A549 (cell line): ENCODE results near the gene ZNHIT2. TPM values are rescaled to one million over a fixed set of nuclear protein-coding genes. Genes with fewer than 3 reads are reported as not detected.

Experiments used
- ATAC-seq, 2 experiments: fragments of 200-7000 bp in 1 of 2; fragments of >200 bp in 1 of 2; cut with Nextera tagmentation in 1 of 2; cut with Tn5 transposase in 1 of 2; 3 replicates each; pipeline versions ENCODE4 v1.8.0 to v1.9.1; 2018 to 2020; ENCODE audit warnings: mild to moderate bottlenecking in 1 of 2, moderate library complexity in 1 of 2
- CTCF ChIA-PET: fragments of 300-600 bp; sonication (Branson Sonifier 250); formaldehyde crosslinking; extraction: SDS; loops from one replicate; lab custom pipeline; 2021; ENCODE audit warnings: antibody characterized with exemption, inconsistent platforms; lab: Yijun Ruan, JAX
- POLR2A ChIA-PET: fragments of 350-600 bp; formaldehyde crosslinking; extraction: SDS; loops from one replicate; lab custom pipeline; 2021; ENCODE audit warnings: antibody characterized with exemption, inconsistent platforms; lab: Yijun Ruan, JAX
- DNase-seq, 2 experiments: peaks; one replicate each; pipeline versions ENCODE4 v3.0.0 to v3.0.0-alpha.2; 2011 to 2016; ENCODE audit warnings: low read depth in 1 of 2, low spot score in 1 of 2
- FAIRE-seq: peaks from 2 replicates; lab custom pipeline; 2011; peaks lifted over from hg19 to GRCh38; lab: Jason Lieb, UNC
- H3K27ac ChIP-seq, 2 experiments: fragments of >200 bp; sonication (Bioruptor Twin); formaldehyde crosslinking; 3 replicates each; pipeline ENCODE4 v1.5.1; 2016 to 2017
- H3K4me1 ChIP-seq: fragments of >200 bp; sonication (Bioruptor Twin); formaldehyde crosslinking; 3 replicates; pipeline ENCODE4 v1.6.1; 2016
- H3K4me2 ChIP-seq: fragments of >200 bp; sonication (Bioruptor Twin); formaldehyde crosslinking; 3 replicates; pipeline ENCODE4 v1.6.1; 2016
- H3K4me3 ChIP-seq: fragments of >200 bp; sonication (Bioruptor Twin); formaldehyde crosslinking; 3 replicates; pipeline ENCODE4 v1.5.1; 2016
- H3K9me3 ChIP-seq: fragments of >200 bp; sonication (Bioruptor Twin); formaldehyde crosslinking; 3 replicates; pipeline ENCODE4 v1.6.1; 2016
- BHLHE40 ChIP-seq: IDR thresholded peaks from 2 replicates; pipeline ENCODE4 v1.6.1; 2012; ENCODE audit warnings: low read depth, low read length, inconsistent platforms
- CBX8 ChIP-seq: fragments of 200-600 bp; sonication (generic); IDR thresholded peaks from 2 replicates; pipeline ENCODE4 v1.6.1; 2016
- CEBPB ChIP-seq, 2 experiments: fragments of >200 bp in 1 of 2; sonication (Bioruptor Twin) in 1 of 2; formaldehyde crosslinking in 1 of 2; IDR thresholded peaks; 2 replicates each; pipeline ENCODE4 v1.6.1; 2012 to 2016
- FOSB ChIP-seq: fragments of 250-450 bp; sonication (Bioruptor Pico); IDR thresholded peaks from 2 replicates; pipeline ENCODE4 v1.5.0; 2020; ENCODE audit warnings: mild to moderate bottlenecking, moderate library complexity
- GATA3 ChIP-seq: IDR thresholded peaks from 2 replicates; pipeline ENCODE4 v1.6.1; 2012; ENCODE audit warnings: borderline replicate concordance
- HEYL ChIP-seq: fragments of 250-450 bp; sonication (Bioruptor Pico); IDR thresholded peaks from 2 replicates; pipeline ENCODE4 v1.8.0; 2021; ENCODE audit warnings: mild to moderate bottlenecking, moderate library complexity
- HOXB13 ChIP-seq: fragments of 250-450 bp; sonication (Bioruptor Pico); IDR thresholded peaks from 2 replicates; pipeline ENCODE4 v1.5.0; 2020; ENCODE audit warnings: low read depth, mild to moderate bottlenecking, moderate library complexity
- HOXB5 ChIP-seq: fragments of 250-450 bp; sonication (Bioruptor Pico); IDR thresholded peaks from 2 replicates; pipeline ENCODE4 v1.5.0; 2020; ENCODE audit warnings: mild to moderate bottlenecking, moderate library complexity
- JUN ChIP-seq, 2 experiments: fragments of >200 bp; sonication (Bioruptor Twin); formaldehyde crosslinking; IDR thresholded peaks; 2 replicates in 1 of 2; 3 replicates in 1 of 2; pipeline ENCODE4 v1.6.1; 2016 to 2017
- RAD21 ChIP-seq, 2 experiments: fragments of >200 bp in 1 of 2; sonication (Bioruptor Twin) in 1 of 2; formaldehyde crosslinking in 1 of 2; IDR thresholded peaks in 1 of 2; conservative IDR thresholded peaks in 1 of 2; 2 replicates in 1 of 2; 3 replicates in 1 of 2; pipeline ENCODE4 v1.6.1; 2012 to 2018; ENCODE audit warnings: inconsistent platforms in 1 of 2
- RFX5 ChIP-seq: fragments of 450-650 bp; IDR thresholded peaks from 2 replicates; pipeline ENCODE4 v1.7.1; 2014; ENCODE audit warnings: antibody characterized with exemption, mild to moderate bottlenecking, moderate library complexity
- RNF2 ChIP-seq: fragments of 200-600 bp; sonication (generic); IDR thresholded peaks from 2 replicates; pipeline ENCODE4 v1.6.1; 2016; ENCODE audit warnings: low read depth, mild to moderate bottlenecking, antibody characterized with exemption, moderate library complexity, borderline replicate concordance
- SMC3 ChIP-seq: fragments of >200 bp; sonication (Bioruptor Twin); formaldehyde crosslinking; IDR thresholded peaks from 3 replicates; pipeline ENCODE4 v1.6.1; 2018; ENCODE audit warnings: inconsistent platforms
- TFCP2L1 ChIP-seq: fragments of 250-450 bp; sonication (Bioruptor Pico); IDR thresholded peaks from 2 replicates; pipeline ENCODE4 v1.5.0; 2021; ENCODE audit warnings: mild to moderate bottlenecking
- TP53 ChIP-seq: fragments of 250-450 bp; sonication (Bioruptor Pico); IDR thresholded peaks from 2 replicates; pipeline ENCODE4 v1.5.0; 2021; ENCODE audit warnings: mild to moderate bottlenecking, moderate library complexity
- WGBS: methylation state at CpG from one replicate; pipeline ENCODE4 v1.1.6; 2017; ENCODE audit errors: missing lambda C conversion rate; 5-methylcytosine and 5-hydroxymethylcytosine counted together
- polyA plus RNA-seq, 4 experiments: library from polyadenylated mRNA; depleted of rRNA in 3 of 4; stranded (reverse); fragments of >200 nt; fragmentation: RNase III in 1 of 4; extraction: RNeasy Plus Mini Kit Qiagen cat#74134 plus additional on column Dnase treatment in 1 of 4; gene quantifications; 2 replicates in 3 of 4; 3 replicates in 1 of 4; pipeline ENCODE4 v1.2.3, GENCODE V29; 2011 to 2017
- TF ChIP-seq, protein P1 (sequence below): fragments of 150-350 bp; IDR thresholded peaks from 2 replicates; pipeline ENCODE4 v1.6.1; 2014; ENCODE audit warnings: low read depth, mild to moderate bottlenecking, low read length
- TF ChIP-seq, protein P2 (sequence below): fragments of 450-650 bp; IDR thresholded peaks from 2 replicates; pipeline ENCODE4 v1.6.1; 2014; ENCODE audit warnings: antibody characterized with exemption
- TF ChIP-seq, protein P3 (sequence below): fragments of >200 bp; sonication (Bioruptor Twin); formaldehyde crosslinking; IDR thresholded peaks from 3 replicates; pipeline ENCODE4 v1.5.1; 2016
- TF ChIP-seq, protein P4 (sequence below): fragments of >200 bp; sonication (Bioruptor Twin); formaldehyde crosslinking; IDR thresholded peaks from 3 replicates; pipeline ENCODE4 v1.6.1; 2016

ZNHIT2 gene
- polyA plus RNA-seq, 2 of the 4 experiments (the other 2 are of a cell fraction), result 5.5 to 13.5 TPM

DNA sequence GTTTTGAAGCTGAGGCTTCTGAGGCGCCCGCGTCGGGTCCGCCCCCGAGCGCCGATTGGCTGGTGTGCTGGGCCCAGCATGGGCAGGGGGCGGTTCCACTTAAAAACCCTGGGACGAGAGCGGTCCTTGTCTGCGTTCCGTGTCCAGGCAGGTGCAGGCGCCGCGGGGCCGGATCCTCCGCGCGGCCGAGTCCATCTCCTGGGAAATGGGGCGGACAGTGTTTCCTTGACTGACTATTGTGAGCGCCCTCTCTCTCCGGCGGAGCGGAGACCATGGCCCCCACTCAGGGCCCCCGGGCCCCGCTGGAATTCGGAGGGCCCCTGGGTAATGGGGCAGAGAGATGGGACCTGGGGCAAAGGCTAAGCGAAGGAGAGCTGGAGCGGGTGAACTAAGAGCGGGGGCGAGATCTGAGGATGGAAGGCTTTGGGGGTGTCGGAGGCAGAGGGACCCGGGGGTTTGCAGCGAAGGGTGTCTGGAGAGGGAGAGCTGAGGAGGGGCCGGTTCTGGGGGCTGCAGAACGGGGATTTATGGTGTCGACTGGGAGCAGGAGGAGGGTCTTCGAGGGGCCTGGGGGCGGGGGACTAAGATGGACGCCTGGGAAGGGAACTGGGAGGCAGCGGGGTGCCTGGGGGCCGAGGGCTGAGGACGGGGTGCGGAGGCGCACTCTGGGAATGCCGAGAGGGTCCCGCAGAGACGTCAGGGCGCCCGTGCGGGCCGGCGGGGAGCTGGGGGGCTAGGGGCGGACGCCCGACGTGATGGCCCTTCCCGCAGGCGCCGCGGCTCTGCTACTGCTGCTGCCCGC lies 5.6 kb downstream of the ZNHIT2 start, which contains the start of gene TM7SF2 (continued):
- TF ChIP-seq, protein P1, sequence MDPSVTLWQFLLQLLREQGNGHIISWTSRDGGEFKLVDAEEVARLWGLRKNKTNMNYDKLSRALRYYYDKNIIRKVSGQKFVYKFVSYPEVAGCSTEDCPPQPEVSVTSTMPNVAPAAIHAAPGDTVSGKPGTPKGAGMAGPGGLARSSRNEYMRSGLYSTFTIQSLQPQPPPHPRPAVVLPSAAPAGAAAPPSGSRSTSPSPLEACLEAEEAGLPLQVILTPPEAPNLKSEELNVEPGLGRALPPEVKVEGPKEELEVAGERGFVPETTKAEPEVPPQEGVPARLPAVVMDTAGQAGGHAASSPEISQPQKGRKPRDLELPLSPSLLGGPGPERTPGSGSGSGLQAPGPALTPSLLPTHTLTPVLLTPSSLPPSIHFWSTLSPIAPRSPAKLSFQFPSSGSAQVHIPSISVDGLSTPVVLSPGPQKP, result no peak
- TF ChIP-seq HEYL (CRISPR knock-in tag) (no peak), CEBPB (IDR thresholded peaks at IDR 0.05) (no peak), RFX5 (no peak), TFCP2L1 (CRISPR knock-in tag) (peak; percentile 19; the same call in 1 of the 2 replicates), CBX8 (no peak)
- TF ChIP-seq, protein P2, sequence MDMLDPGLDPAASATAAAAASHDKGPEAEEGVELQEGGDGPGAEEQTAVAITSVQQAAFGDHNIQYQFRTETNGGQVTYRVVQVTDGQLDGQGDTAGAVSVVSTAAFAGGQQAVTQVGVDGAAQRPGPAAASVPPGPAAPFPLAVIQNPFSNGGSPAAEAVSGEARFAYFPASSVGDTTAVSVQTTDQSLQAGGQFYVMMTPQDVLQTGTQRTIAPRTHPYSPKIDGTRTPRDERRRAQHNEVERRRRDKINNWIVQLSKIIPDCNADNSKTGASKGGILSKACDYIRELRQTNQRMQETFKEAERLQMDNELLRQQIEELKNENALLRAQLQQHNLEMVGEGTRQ, result no peak

DNA sequence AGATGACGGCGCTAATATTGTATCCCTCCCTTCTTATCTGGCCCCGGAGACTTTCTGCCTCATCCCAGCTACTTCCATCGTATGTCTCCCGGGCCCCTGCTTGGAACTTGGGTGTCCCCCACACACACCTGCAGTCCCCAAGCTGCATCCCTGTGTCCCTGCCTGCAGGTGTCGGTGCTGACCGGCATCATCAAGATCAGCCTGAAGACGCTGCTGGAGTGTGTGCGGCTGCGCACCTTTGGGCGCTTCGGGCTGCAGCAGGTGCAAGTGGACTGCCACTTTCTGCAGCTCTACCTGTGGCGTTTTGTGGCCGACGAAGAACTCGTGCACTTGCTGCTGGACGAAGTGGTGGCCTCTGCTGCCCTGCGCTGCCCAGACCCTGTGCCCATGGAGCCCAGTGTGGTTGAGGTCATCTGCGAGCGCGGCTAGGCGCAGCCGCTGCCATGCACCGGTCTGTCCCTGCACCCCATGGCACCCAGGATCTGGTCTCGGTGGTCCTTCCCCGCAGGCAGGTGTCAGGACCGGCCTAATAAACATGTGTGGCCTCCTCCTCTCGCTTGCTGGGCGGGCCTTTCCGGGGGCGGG lies 6.2 kb downstream of the ZNHIT2 start:
- ATAC-seq (no peak; a peak in 1 of 6 replicates), FAIRE-seq (no peak), DNase-seq (no peak)
- WGBS, result 63% methylated on average over 28 of the region's 31 CpGs
- Histone ChIP-seq H3K4me2 (peak overlapping the region; percentile 100; the same call in 2 of the 3 replicates), H3K4me1 (peaks cover 26% of the 10 kb centered on the region; the same call in 2 of the 3 replicates), H3K4me3 (no peak overlapping the region; the same call in 2 of the 3 replicates), H3K27ac (no peak overlapping the region), H3K9me3 (no peaks in the 10 kb centered on the region)
- TF ChIP-seq TP53 (CRISPR knock-in tag) (no peak), HEYL (CRISPR knock-in tag) (no peak), HOXB13 (no peak), HOXB5 (CRISPR knock-in tag) (no peak)
- ChIA-PET CTCF (interaction anchor here (0.6 to 6.6 kb wide), 38 partner anchors 8 to 398 kb away, joined by 3 to 153 read pairs (median 6); partner anchors contain the start of genes ARL2, CDCA5, FAU and MRPL49), POLR2A (interaction anchor here (0.6 to 3.4 kb wide), 14 partner anchors 8 to 267 kb away, joined by 3 to 24 read pairs (median 3); partner anchors contain the start of genes ARL2, CDC42BPG, DPF2 and FAU)

DNA sequence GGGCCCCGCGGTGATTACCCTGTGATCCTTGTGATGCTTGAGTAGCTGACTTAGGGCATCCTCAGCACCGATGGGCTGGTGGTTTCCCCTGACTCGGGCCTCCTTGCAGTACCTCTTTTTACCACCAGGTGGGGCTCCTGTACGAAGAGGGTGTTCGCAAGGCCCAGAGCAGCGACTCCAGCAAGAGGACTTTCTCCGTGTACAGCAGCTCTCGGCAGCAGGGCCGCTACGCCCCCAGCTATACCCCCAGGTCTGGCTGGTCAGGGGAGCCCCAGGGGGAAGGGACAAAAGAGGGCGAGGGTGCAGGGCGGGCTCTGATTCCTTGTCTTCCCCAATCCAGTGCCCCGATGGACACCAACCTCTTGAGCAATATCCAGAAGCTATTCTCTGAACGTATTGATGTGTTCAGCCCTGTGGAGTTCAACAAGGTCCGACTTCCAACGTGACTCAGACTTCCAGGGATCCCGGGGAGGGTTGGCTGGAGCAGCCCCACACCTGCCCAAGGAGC lies 7.1 kb downstream of the ZNHIT2 start:
- H3K27ac ChIP-seq, result peak overlapping the region in 1 of 2 experiments; percentile 69; a peak in 3 of 6 replicates
- no peak for FAIRE-seq
- POLR2A ChIA-PET, result interaction anchor here (1.2 to 3.4 kb wide), 4 partner anchors 9 to 25 kb away, joined by 4 to 24 read pairs (median 10); partner anchors contain the start of genes FAU, MRPL49 and SYVN1
- TF ChIP-seq RAD21 (conservative IDR thresholded peaks at IDR 0.05 in 1 of 2, IDR thresholded peaks at IDR 0.05 in 1 of 2) (peak; percentile 49 to 53; a peak in 4 of 5 replicates), CEBPB (IDR thresholded peaks at IDR 0.05) (peak in 1 of 2 experiments; percentile 60; a peak in 2 of 4 replicates), BHLHE40 (no peak), SMC3 (peak; percentile 52), GATA3 (no peak), FOSB (no peak), RNF2 (no peak), JUN (IDR thresholded peaks at IDR 0.05) (0 out of 5 replicates have a peak, but pooled peaks of 1 of the 2 experiments have one; percentile 38)
- TF ChIP-seq, protein P3, sequence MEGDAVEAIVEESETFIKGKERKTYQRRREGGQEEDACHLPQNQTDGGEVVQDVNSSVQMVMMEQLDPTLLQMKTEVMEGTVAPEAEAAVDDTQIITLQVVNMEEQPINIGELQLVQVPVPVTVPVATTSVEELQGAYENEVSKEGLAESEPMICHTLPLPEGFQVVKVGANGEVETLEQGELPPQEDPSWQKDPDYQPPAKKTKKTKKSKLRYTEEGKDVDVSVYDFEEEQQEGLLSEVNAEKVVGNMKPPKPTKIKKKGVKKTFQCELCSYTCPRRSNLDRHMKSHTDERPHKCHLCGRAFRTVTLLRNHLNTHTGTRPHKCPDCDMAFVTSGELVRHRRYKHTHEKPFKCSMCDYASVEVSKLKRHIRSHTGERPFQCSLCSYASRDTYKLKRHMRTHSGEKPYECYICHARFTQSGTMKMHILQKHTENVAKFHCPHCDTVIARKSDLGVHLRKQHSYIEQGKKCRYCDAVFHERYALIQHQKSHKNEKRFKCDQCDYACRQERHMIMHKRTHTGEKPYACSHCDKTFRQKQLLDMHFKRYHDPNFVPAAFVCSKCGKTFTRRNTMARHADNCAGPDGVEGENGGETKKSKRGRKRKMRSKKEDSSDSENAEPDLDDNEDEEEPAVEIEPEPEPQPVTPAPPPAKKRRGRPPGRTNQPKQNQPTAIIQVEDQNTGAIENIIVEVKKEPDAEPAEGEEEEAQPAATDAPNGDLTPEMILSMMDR, result peak; percentile 73
- TF ChIP-seq, protein P4, sequence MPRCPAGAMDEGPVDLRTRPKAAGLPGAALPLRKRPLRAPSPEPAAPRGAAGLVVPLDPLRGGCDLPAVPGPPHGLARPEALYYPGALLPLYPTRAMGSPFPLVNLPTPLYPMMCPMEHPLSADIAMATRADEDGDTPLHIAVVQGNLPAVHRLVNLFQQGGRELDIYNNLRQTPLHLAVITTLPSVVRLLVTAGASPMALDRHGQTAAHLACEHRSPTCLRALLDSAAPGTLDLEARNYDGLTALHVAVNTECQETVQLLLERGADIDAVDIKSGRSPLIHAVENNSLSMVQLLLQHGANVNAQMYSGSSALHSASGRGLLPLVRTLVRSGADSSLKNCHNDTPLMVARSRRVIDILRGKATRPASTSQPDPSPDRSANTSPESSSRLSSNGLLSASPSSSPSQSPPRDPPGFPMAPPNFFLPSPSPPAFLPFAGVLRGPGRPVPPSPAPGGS, result no peak
- TF ChIP-seq, all 56 proteins: peak for 5
- Histone ChIP-seq H3K9me3 (no peaks in the 10 kb centered on the region), H3K4me2 (peak overlapping the region; percentile 35; the same call in 2 of the 3 replicates), H3K4me3 (no peak overlapping the region), H3K4me1 (peaks cover 22% of the 10 kb centered on the region; the same call in 2 of the 3 replicates)
- peak; percentile 81 to 86 for DNase-seq
- ATAC-seq, result peak; percentile 33 to 70
- 6% methylated on average over 16 of the region's 18 CpGs for WGBS
- CTCF ChIA-PET, result interaction anchor here (0.6 to 6.6 kb wide), 38 partner anchors 8 to 399 kb away, joined by 3 to 153 read pairs (median 4); partner anchors contain the start of genes ARL2, CDCA5, FAU and MRPL49
